ENCODE measurements around the gene AVPR1B.

Gene AVPR1B

DNA sequence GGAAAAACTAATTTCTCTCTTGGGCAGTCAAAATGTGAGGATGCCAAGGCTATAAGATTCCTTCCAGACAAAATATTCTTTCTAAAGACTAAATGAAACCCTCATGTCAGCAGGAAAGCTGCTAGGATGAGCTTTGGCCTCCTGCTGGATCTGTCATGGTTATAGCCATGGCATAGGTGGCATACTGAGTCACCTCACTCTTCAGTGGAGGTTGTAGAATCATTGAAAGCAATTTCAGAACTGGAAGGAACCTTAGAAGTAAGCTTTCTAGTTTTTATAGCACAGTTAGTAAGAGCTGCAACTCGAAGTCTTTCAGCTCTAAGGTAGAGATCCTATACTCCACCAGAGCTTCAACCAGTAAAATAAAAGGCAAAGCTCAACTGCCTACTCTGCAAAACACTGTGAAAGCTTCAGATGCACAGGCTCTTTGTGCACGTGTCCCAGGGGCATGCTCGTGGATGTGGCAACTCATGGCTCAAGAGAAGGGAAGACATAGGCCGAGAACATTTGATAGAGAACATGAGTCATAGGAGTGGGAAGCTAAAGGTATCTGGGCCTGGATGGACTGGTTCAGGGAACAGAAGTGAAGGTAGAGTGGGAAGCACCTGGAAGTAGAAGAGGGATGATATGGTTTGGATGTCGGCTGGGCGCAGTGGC, 5.8 kb downstream of the AVPR1B start:
- DNase-seq, result no peak

DNA sequence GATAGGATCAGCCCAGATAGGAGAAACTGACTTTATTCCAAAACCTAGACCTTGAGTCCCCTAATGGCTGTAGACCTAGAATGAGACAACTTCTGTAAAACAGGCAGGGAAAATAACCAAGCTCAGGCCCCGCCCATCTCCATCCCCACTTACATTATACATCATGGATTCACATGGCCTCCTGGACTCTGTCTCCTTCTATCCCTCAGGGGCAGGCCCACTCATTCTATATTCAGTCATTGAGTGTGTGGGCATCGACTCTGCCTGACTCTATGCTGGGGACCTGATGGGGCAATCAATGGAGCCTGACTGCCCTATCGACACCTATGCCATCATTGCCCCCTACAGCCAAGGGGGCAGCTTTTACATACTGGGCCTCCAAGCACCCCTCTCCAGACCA, 6.4 kb downstream of the AVPR1B start:
- no peak for DNase-seq

DNA sequence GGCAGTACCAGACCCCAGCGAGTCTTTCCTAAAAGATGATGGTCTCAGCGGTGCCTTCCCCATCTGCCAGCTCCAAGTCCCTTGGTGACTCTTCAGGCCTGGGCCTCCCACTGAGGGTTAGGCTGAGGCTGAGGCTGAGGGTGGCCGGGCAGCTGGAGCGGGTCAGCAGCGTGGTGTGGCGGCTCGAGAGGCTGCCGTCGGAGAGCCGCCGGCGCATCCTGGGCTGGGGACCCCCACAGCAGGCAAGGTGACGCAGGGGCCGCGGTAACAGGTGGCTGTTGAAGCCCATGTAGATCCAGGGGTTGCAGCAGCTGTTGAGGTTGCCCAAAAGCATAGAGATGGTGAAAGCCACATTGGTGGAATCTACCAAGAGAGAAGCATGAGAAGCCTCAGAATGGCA, 7.0 kb downstream of the AVPR1B start:
- no peak for DNase-seq

DNA sequence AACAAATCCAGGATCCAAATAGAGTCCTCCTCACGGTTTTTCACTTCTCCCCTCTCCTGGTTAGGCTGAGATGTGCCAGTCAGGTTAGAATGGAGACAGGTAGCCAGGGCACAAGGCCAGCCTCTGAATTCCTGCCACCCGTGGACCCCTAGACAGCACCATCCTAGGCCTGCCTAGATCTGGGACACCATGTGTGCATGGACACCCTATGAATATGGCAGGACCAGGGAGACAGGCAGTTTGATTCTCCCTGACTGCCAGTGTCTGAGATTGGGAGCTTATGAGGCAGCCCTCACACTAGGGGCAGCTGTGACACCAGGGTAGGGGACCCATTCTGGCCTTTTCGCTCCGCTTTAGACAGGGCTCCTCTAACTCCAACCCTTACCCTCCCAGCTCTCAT, 7.5 kb downstream of the AVPR1B start:
- no peak for DNase-seq

DNA sequence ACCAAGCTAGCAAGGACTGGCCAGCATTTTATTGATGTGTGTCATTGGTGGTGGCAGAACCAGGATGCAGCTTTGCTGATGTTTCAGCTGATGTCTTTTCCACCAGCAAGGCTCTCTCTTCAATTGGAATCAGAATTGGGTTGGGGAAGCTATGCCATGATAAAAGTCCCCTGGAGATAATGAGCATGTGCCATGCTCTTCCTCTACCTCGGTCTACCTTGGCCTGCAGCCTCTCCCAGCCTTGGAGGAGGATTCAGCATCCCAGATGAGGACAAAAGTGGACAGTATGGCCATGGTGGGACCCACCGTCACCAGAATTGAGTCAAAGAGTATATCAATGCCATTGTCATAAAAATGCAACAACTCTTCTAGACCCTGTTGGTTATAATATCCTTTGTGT, 8.6 kb downstream of the AVPR1B start:
- no peak for DNase-seq

DNA sequence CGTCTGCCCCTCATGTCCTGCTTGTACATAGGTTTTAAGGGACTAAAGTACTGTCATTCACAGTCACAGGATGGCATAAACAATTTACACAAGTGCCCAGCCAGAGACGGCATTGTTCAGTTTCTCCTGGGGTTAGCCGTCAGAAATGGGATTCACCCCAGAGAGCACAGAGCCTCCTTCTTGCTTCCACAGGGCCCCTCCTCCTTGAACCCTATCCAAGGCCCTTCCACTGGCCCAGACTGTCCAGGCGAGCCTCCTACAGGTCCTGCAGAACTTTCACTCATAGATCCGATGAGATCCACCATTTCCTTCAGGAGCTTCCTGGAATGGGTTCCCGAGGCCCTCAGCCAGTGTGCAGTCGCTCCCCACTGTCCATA, 10.0 kb downstream of the AVPR1B start:
- no peak for DNase-seq

DNA sequence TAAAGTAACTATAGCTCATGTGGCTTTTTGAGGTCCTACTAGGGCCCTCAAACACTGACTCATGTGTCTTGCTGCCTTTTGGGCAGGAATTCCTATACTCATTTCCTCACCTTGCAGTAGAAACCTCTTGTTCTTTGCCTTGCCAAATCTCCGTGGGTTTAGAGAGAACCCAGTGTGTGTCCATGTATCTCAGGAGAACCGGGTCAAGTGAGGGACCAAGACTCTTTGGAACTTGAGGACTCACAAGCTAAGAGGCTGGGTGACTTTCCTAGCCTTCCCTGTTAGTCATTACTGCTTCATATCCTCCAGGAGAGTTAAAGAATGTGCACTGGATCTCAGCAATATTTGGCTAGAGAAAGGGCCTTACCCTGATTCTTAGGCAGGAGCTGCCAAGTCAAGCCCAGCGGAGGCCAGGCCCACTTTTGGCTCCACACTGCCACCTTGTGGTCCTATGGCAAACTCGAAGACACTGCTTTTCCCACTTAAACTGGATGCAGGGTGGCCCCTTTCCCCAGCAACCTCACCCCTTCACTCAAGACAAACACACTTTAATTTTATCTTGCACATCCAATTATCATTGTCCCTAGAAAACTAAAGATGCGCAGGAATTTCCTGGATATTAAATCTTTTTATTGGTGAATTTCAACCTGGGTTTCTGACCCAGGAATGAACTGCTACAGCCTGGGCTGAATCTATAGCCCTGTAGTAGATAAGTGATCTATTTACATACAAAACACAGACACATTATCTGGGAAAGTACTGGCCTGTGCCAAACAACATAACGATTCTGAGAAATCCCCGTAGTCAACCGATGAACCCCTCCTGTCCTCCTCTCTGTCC, 10.6 kb downstream of the AVPR1B start:
- DNase-seq, result peak; percentile 94

DNA sequence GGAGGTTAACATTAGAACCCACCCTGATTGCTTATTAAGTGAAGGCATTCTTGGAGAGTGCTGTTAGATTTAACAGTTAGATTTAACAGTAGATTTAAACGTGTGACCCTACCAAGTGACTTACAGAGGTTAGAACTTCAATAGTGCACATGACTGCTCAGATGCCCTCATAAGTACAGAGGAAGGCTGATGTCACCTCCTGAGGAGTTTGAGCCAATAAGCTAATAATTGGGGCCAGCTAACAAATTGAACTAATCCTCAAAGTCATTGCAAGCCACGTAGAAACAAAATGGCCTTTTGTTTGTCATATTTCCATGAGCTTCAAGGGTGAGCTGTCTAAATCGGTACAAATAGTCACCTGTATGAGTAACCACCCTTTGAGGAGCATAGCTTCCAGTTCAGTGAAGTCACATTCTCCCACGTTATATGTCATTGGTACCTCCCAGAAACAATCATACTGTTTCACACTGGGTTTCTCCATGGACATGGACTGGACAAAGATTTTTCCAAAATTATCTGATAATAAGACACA, 11.7 kb downstream of the AVPR1B start:
- DNase-seq, result no peak

DNA sequence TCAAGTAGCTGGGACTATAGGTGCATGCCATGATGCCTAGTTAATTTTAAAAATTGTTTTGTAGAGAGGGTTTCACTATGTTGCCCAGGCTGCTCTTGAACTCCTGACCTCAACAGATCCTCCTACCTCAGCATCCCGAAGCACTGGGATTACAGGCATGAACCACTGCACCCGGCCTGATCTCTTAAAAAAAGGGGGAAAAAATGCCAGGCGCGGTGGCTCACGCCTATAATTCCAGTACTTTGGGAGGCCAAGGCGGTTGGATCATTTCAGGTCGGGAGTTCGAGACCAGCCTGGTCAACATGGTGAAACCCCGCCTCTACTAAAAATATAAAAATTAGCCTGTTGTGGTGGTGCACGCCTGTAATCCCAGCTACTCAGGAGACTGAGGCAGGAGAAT, 13.2 kb downstream of the AVPR1B start:
- no peak for DNase-seq

DNA sequence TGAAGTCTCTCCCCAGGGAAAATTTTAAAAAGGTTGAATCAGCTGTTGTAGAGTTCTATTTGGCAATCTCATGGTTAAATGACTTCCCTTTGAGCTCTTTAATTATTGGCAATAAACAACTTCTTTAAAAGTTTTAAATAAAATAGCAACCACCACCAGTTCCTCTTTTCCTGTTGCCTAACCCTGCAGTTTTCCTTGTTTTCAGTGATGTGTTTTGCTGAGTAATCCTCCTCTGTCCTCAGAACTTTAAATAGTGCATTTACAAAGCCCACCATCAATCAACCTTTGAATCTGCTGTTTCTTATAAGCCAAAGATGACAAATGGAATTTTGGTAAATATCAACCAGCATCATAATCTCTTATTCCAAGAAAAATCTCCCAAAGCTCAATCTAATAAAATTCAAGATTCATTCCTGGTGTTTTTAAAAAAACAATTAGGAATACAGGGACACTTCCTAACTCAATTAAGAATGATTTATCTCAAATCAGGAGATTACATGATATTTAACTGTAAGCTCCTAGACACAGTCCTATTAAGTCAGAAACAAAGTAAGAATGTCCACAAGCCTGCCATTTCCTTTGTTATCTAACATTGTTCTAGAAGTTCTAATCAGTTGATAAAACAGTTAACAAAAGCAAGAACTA, 14.8 kb downstream of the AVPR1B start:
- DNase-seq, result no peak

DNA sequence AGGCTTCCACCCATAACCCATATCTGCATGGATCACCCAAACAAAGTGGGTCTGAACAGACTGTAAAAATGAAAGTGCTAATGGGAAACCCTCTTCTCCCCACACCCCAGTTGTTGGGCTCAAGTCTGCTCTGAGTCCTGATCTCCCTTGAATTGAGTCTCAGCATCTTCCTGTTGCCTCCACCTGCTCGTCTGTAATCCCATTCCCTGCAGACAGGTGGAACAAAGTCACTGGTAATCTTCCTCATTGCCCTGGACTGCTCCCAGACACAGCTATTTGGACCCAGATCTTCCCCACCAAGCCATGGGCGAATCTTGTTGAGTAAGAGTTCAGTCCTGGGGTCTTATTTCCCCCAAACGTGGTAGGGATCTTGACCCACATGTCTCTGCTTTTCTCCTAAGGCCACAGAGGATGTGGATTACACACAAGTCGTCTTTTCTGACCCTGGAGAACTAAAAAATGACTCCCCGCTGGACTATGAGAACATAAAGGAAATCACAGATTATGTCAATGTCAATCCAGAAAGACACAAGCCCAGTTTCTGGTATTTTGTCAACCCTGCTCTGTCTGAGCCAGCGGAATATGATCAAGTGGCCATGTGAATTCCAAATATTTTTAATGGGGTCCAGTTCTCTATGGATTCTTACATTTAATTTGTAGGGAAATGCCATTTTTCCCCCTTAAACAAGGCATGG, 15.7 kb downstream of the AVPR1B start:
- no peak for DNase-seq

DNA sequence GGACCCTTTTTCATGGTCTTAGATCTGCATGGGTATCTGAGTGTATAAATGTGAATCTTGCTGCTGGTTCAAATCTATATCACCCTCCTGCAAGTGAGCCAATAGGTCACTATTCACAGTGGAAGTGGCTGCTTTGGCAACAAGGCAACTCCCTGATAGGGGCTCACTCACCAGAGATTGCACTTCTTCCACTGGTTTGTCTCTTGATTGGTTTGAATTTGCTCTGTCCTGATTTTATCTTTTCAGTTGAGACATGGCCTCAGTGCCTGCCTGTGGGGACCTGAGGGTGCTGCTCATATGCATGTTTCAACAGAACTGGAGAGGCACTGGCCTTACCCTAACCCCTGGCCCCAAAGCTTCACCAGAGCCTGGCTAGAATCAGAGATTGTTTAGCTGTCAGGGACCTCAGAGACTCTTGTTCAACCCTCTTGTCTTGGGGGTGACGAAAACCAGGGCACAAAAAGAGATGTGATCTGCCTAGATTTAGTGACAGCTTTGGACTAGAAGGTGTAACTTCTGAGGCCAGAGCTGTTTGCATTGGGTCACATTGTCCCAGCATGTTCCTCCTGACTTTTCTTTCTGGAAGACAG, 16.9 kb downstream of the AVPR1B start:
- DNase-seq, result no peak

DNA sequence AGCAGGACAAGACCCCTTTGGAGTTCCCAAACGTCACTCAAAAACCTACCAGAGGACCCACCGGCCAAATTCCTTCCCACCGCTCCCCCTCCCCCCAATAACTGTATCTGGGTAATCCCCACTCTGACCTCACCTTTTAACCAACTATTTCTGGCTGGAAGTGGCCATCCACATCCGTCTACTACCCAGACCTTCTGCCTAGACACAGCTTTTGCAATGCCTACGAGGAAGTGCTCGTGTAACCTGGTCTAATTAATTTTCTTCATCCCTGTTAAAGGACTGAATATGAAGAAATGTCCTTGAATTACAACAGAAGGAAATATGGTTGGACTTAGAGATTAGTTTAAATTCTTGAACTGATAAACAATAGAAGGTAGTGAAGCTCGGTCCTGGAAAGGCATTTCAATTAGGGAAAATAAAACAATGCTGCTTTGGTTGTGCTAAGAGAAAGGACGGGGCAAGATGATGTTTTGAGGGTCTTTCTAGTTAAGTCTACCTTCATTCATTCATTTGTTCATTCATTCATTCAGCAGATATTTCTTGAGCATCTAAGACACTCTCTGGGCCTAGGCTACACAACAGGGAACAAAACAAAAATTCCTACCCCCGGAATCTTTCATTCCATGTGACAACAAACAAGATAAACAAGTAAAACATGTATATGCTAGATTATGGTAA, 18.8 kb downstream of the AVPR1B start:
- DNase-seq, result no peak

DNA sequence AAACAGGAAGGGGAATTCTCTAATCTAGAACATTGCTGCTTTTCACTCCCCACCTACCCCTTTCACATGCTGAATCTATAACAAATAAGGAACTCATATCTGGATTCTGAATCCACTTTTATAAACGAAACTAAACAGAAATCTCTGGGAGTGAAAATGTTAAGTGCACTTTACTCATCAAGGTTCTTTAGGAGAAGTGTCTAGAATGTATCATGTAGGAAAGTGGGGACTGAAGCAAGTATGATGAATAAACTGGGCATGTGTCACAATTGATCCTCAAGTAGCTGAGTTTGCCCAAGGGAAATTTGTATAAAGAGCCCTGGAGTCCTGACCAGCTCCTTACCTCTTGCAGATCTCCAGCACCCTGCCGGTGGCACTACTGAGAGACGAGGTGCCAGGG, 19.8 kb downstream of the AVPR1B start:
- DNase-seq, result no peak

DNA sequence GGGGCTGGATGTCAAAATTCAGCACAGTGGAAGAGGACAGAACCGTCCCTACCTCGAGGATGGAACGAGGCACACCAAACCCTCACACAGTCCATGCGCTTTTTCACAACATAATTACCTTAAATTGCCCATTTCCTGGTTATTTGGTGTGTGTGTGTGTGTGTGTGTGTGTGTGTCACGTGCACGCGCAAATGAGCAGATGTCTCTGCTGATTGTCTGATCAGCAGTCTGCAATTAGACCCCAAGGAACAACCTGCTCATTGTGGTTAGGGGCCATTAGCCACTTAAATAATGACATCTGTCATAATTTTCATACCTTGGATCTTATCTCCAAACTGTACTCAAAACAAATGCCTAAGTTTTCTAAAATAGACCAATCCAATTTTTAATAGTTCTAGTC, 23.2 kb downstream of the AVPR1B start:
- DNase-seq, result no peak

DNA sequence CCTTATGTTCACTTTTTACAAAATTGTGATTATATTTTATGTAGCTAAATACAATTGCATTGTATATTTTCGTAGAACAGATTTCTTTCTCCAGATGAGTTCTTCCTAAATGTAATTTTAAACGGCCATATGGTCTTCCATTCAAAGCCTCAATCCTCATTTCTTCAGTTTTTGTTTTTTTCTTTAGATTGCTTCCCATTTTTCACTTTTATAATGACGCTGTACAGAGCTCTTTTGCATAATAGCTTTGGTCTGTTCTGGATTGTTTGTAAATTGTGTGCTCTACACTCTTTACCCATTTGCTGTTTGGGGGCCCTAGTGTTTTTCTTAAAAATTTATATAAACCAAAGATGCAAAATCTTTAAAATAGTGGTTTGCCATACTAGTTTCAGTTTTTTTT, 27.8 kb downstream of the AVPR1B start:
- no peak for DNase-seq

DNA sequence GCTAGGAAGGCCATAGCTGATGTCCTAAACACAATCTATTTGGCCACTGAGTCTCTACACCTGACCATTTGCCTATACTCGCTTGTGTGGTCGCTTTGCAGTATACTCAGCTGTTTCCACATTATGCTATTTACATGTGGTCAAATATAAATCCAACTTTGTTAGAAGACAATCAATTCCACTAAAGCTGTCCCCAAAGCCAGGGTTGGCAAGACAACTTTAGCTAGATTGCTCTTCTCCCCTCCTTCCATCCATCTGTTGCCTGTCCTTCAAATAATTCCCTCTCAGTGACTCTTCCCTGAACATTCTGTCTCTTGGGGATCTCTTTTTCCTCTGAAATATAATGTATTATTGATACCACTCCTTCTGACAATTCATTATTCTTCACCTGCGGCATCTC, 30.1 kb downstream of the AVPR1B start:
- no peak for DNase-seq

DNA sequence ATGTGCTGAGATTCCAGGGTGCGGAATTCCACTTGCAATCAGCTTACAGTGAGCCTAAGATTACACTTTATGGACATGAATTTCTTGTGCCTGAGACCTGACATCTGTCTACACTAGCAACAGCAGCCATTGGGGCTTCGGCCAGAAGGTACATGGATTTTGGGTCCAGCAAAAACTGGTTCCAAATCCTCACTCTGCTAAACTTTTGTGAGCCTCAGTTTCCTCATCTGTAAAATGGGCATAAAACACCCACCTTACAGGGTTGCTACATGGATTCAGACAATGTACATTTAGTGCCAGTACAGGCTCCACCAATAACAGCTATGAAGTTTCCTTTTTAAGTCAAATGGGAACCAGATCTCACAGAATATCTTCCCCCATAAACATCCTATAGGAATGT, 33.4 kb downstream of the AVPR1B start:
- no peak for DNase-seq

DNA sequence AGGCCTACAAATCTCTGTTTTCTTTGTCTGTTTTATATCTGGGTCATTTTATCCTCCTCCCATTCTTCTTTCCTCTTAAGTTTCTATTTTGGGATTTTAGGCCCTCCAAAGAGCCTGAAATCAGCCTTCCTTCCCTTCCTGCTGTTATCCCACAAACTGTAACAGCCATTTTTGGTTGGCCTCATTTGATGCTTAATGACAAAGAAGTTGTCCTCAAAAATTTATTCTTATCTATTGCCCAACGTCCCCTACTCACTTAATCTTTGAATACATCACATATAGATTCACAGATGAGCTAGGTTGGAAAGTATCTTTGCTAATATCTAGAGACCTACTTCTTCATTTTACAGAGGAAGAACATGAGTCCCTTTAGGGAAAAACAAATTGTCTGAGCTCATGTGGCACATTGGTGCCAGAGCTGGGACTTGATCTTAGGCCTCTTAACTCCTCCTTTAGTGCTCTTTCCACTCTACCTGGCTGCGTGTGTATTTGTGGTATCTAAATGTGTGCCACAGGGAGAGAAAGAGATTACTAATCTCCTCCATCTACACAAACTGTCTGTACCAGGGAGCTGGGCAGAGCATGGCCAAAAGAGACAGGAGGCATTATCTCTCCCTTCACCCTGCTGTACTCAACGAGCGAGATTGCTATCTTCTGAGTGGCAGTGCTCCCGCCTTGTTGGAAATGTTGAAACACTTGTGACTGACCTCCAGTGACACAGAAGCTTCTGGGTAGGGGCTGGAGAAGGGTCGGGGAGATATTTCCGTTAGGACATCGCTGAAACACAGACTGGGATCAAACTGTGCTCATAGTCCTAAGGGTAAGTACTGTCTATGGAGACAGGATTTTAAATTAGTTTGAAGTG, 34.1 kb downstream of the AVPR1B start:
- no peak for DNase-seq

DNA sequence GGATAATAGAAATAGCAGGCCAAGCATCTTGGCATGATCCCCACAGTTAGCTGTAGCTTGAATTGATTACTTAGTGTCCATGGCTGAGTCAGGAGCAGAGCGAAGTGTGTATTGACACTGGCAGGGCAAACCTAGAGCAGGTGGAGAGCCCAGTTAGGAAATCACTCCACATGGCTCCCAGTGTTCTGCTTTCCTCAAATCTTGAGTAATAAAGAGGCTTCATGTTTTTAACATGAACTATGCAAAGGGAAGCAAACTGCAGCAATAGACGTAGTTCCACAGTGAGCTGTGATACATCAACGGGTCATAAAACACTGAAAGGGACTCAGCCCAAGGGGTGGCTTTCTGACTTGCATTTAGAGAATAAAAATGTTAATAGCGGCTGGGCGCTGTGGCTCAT, 35.3 kb downstream of the AVPR1B start:
- DNase-seq, result no peak
